ENCODE results near the gene PLCL2.
A peak's percentile ranks its signal among the peaks of the same experiment; 100 is the strongest.
"Not testable (repeated sequence)": the region's sequence is repeated elsewhere in the genome, so short reads cannot be mapped to it uniquely, and the experiment has no call there.

The PLCL2 gene

DNA sequence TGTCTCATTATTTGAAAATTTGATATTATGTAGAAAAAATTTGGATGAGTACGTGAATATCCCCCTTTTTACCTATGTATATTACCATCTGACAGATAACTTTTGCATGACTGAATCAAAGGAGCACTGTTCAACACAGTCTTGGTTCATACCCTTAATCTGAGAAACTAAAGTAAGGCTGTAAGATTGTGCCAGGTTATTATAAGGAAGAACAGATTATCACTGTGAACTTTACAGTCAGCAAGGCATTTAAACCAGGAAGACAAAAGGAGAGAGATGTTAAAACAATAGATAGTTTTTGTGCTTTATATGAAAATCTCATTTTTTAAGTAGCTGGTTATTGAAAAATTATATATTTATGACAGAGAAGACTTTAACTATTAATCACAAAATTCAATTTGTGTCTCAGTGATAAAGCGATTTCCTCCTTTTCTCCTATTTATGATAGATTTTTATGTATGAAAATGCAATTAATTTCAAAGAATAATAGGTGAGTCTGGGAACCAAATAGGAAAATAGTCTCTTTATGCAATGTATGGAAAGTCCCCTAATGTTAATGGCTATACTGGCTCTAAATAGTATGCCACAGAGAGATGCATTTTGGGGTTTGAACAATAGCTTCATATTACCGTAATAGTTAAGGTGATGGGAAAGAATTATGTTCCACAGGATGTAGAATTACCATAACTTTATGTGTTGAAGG lies 33.4 kb downstream of the PLCL2 start:
- DNase-seq, result no peak

DNA sequence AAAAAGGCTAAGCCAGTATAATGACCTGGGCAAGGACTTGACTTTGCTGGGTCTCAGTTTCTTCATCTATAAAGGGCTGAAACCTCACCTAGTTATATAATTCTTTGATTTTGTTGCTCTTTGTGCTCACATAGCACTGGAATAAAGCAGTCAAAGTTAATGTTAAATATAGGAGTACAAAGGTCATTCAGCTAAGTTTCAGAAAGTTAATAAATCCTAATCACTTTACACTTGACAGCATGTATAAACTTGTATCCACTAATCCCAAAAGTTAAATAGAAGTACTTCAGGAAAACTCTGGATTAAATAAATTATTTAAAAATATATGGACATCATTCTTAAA lies 33.9 kb downstream of the PLCL2 start:
- no peak for DNase-seq

DNA sequence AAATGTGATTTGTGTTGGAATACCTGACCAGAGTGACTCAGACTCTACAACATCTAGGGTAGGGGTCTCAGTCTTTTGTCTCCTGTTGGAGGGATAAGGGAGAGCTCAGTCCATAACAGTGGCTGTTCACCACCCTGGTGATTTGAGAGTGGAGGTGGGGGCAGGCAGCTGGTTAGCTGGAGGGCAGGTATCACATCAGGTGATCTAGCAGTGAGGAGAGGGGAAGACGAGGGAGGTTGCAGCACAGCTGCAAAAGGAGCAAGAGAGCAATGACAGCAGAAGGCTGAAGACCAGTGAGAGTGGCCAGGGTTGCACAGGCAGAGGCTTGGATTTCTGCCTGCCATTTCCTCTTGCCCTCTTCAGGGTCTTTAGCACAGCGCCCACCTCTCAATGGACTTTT lies 38.4 kb downstream of the PLCL2 start:
- no peak for DNase-seq

DNA sequence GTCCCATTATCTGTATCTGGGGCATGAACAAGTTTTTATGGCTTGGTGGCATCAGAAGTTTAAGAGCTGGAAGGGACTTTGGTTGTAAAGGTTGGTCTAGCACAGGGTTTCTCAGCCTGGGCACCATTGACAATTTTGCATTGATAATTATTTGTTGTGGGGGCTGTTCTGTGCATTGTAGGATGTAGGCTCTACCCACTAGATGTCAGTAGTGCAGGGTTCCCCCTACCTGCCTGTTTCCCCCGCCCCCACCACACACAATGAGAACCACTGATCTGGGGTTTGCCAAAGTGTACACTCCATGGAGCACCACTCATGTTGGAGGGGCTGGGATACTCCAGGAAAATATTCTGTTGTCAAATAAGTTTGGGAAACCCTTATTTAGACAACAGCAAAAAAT lies 42.7 kb downstream of the PLCL2 start:
- no peak for DNase-seq

DNA sequence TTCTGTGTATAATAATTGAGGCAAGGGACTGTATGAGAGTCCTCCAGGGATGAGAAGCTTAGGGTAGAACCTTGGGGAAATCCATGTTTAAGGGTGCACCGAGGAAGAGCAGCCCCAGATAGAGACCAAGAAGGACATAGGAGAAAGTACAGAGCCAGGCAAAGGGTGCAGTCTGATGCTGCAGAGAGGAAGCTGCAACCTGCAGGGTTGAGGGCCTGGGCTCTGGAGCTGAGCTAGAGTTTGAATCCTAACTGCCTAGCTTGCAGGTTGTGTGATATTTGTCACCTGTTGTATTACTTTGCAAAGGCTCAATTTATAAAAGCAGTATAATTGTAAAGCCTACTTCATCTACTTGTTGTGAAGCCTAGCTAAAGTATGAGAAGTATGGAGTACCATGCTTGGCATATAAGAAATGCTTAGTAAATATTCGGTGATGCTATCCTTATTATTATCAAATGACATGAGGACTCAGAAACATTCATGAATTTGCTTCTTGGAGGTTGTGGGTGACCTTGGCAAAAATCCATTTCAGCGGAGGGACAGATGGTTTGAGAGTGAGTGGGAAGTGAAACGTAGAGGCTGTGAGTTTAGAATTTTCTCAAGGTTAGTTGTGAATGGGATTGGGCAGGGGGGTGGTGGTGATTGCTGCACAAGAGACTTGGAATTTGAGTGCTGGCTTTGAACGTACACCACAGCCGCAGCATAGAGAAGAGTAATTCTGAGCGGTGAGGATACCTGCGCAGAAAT lies 43.8 kb downstream of the PLCL2 start:
- DNase-seq, result no peak

DNA sequence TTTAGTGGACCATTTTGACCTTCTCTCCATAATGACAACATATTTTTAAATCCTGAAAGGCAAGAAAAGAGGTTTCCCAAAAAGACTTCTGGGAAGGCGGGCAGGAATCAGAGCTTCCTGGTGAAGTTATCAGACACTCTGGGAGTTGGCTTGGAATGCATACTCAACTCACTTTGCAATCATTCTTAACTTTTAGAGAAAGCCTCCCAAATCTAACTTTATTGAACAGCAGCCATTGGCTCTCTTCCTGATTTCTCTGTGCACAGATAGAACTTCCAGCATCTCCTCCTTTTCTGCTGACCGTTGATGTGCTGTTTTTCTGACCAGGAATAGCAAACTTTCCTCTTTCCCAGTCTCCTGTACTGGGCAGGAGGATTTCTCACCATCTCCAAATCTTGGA lies 44.6 kb downstream of the PLCL2 start:
- no peak for DNase-seq

DNA sequence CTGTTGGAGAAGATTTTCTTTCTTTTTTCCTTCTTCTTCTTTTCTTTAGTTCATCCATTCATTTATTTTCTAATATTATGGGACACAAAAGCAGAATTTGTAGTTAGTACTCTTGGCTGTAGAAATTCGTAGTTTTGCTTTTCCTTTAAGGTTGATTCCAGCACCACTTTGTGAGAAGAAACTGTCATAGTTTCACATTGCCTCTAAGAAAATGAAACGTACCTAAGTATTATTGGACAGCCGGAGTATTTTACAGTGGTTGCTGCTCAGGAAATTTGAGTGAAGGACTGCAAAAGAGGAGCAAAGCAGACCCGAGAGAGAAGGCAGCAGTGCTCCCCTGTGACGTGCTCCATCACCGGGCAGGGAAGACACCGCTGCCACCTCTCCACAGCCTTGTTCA lies 48.1 kb downstream of the PLCL2 start:
- no peak for DNase-seq

DNA sequence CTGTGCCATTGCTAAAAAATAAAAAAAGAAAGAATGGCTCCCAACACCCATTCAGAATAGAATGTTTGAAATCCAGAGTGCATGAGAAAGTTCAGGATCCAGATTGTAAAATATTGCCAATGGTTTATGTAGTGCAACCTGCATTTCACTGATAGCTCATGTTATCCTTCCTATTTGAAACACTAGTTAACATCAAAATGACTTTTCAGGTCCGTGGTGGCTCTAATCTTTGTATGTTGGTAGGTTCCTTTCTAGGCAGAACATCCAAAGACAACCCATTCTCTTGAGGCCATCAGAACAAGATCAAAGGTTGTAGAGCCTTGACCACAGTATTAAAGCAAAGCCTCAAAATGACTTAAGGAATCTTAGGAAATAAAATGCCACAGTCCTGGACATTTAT lies 51.0 kb downstream of the PLCL2 start:
- no peak for DNase-seq

DNA sequence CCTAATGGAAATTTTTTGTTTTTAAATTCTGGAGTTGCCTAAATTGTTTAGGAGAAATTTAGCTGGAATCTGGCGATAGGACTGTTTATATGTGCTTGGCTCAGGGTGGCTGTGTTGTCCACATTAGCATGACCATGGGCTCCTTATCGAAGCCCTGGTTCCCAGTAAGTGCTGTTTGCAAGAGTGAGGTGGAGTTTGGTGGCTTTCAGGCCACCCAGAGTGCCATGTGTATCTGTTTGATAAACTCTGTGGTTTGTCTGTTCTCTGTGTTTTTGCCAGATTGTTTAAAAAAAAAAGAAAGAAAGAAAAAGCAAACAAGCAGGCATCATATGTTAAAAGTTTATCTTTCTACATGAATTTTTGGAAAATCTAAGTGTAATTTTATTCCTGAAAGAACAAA lies 51.5 kb downstream of the PLCL2 start:
- DNase-seq, result peak; percentile 21

DNA sequence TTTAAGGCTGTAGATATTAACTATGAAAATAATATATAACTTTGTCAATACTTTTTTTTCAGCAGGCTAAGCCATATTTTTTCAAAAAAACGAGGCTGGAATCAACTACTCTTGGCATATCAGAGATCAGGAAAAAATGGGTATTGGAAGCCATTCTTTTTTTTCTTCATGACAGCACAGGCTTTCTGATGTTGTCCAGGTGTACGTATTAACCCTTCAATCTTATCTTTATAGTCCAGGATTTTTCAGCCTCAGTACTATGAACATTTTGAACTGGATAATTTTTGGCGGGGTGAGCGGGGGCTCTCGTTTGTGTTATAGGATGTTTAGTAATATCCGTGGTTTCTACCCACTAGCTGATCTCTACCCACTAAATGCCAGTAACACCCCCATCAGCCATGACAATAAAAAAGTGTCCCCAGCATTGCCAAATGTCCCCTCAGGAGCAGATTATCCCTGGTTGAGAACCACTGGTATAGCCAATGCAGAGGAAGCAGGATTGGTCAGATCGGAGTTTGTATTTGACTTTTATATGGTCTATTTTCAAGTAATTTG lies 52.0 kb downstream of the PLCL2 start:
- DNase-seq, result no peak

DNA sequence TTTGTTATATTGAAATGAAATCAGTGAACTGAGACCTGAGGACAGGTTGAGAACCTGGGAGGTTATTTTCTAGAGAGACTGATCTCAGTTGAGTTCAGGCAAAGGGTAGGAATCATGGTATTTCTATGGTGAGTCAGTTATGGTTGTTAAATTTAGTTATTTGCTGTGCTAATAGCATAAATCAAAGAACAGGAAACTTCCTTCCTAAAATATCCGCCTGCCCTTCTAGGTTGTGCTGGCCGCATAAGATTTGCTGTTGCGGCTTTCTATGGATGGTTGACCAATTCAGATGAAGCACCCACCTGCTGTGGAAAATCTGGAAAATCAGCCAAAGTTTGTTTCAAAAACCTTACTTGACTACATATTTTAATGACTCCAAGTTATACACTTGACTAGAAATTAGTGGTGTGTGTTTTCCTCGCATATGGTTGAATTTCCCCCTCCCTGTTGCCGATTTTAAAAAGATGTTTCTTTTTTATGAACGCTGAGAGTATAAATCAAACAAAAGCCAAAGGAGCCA lies 52.6 kb downstream of the PLCL2 start:
- DNase-seq, result no peak

DNA sequence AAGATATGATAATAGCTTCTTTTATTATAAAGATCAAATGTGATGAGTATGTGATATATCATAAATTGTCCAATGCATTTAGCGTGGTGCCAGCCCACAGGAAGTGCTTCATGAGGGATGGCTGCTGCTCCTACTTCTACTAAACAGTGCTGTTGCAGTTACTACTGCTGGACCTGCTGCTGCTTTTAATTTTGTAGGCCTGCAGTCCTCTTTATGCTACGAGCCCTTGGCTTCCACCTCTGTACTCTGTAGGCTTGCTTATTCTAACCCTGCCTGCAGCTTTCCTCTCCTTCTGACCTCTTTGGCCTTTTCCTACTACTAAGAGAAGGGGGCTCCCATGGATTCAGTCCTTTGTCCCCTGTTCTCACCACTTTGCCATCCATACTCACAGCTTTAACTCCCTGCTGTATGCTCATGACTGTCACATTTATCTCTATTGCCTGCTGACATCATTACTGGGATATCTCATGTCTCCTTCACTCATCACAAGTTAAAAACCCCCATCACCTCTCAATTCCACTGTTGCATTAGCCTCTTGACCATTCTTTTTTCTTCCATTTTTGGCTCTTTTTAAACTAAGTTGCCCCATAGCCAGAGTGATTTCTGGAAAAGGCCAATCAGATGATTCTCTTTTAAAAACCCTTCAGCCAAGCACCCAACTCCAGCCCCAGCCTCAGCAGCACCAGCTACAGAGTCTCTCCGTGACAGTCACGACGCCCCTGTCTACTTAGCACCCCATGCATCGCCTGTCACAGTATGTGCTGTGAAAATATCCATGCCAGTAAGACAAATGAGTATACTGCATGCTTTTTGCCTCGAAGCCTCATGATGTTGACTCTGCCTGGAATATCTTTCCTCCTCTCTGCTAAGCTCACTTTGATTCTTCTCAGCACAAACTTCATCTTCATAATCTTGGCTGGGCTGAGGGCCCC lies 56.3 kb downstream of the PLCL2 start:
- DNase-seq, result no peak

DNA sequence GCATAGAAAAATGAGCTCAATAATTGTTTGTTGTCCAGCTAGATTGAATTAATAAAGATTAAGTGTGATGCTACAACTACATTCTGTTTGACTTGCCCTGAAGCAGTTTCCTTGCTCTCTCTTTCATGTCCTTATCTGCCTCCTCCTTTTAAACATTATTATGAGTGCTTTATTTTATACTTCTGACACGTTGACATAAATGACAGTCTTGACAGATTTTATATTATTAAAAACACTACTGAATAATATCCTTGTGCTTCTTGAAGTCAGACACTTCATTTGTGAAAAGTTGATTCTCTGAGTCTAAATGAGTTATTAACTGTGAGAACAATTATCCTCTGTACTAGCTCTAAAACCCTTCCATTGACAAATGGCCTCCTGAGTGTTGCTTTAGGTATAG lies 58.2 kb downstream of the PLCL2 start:
- no peak for DNase-seq

DNA sequence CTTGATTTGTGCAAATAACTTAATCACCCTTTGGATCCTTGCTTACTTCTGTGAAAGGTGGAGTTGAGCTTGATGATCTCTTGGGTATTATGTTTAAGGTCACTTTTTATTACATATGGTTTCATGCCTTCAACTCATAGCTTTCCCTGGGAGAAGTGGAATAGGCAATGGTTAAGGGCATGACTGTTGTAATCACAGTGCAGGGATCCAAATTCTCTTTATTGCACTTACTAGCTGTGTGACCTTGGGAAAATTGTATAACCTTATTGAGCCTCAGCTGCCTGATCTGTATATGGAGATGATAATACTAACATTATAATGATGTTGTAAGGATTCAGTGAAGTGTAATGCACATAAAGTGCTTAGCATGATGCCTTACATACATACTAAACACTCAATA lies 59.1 kb downstream of the PLCL2 start:
- DNase-seq, result no peak

DNA sequence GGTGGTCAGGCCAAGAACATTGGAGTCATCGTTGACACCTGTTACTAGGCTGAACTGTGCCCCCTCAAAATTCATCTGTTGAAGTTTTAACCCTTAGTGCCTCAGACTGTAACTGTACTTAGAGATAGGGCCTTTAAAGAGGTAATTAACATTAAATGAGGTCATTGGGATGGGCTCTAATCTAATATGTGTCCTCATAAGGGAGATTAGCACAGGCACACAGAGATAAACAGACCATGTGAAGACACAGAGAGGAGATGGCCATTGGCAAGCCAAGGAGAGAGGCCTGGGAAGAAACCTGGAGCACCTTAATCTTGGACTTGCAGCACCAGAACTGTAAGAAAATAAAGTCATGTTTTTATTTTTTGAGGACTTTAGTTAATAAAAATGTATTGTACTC lies 59.6 kb downstream of the PLCL2 start:
- no peak for DNase-seq

DNA sequence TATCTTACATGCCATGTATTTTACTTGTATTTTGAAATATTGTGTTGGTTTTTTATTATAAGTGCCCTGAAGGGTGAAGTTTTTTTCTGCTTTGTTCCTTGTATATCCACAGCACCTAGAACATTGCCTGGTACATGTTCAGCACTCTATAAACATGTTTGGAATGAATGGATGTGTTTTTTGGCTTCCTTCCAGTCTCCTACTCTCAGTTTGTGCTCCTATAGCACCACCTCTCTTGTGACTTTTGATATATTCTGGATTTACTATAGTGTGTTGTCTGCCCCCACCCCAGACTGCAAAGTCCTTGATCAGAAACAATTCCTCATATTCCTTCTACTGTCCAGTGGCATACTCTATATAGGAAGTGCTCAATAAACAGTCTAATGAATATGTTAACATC lies 60.6 kb downstream of the PLCL2 start:
- DNase-seq, result no peak

DNA sequence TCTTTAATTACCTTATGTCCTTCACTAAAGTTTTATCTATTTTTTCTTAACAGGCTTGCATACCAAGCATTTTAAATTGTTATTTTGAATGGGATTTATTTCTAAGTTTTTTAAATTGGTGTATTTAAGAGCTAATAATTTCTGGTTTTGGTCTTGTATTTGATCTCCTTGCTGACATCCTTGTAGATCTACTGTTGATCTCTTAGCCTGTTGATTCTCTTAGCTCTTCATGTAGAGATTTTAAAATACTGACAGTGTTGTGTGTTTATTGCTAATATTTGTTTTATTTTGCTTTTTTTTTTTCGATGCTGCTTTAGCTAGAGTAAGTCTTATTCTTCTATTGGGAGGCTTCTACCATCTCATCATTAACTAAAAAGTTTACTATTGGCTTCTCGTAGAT lies 65.5 kb downstream of the PLCL2 start:
- DNase-seq, result no peak

DNA sequence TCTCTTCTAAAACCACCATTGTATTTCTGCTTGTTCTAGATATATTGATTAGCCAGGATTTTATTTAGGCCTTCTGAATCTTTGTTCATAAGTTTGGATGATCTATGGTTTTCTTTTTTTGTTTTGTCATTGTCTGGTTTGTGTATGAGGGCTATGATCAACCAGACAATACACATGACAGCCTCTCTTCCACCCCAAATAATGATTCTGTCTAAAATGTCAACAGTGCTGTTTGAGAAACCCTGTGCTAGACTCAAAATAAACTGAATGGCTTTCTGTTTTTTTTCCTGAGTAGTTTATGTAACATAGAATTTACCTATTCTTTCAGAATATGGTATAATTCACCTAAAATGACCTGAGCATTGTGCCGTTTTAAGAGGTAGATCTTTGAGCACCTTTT lies 66.1 kb downstream of the PLCL2 start:
- no peak for DNase-seq

DNA sequence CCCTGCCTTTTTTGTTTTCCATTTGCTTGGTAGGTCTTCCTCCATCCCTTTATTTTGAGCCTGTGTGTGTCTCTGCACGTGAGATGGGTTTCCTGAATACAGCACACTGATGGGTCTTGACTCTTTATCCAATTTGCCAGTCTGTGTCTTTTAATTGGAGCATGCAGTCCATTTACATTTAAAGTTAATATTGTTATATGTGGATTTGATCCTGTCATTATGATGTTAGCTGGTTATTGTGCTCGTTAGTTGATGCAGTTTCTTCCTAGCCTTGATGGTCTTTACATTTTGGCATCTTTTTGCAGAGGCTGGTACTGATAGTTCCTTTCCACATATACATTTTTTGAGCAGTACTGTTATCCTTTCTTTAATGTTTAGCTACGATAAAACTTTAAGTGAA lies 73.1 kb downstream of the PLCL2 start:
- not testable (repeated sequence) for DNase-seq

DNA sequence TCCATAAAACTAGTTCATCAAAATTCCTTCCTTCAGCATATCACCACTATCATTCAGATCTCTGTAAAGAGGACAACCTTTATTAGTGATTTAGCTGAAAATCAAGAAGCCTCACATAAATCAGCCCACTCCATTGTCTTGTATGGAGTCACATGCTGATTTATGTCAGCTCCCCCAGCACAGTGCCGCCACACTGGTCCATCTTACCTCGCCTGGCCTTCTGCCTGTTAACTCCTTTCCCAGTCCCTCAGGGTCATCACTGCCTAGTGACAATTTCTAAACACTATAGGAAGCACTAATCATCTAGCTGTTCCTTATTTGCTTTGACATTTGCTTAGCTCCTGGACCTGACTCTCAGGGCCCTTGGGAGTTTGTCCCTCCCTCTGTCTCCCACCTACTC lies 75.4 kb downstream of the PLCL2 start:
- DNase-seq, result no peak

DNA sequence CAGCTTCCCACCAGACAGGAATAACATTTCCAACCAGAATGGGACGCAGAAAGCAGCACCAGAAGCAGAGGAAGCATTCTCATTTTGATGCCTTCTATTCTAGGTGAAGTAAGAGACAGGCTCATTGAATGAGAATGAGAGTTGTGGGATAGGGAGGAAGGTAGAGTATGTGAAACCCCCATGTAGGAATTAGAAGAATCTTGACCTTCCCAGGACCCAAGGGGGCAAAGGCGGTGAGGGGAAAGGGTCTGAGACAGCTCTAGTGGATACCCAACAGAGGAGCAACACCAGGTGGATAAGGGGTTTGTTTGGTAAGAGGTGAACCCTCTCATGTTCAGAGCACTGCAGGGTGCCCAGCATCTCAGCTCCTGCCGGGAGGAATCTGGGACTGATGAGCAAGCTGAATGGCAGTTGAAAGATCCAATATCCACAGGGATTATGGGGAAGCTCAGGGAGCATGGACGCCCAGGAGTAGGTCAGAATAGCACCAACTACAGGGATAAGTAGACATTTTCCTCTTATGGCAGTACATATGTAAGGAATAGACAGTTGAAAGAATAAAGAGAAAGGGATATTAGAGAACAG lies 77.0 kb downstream of the PLCL2 start:
- DNase-seq, result no peak

DNA sequence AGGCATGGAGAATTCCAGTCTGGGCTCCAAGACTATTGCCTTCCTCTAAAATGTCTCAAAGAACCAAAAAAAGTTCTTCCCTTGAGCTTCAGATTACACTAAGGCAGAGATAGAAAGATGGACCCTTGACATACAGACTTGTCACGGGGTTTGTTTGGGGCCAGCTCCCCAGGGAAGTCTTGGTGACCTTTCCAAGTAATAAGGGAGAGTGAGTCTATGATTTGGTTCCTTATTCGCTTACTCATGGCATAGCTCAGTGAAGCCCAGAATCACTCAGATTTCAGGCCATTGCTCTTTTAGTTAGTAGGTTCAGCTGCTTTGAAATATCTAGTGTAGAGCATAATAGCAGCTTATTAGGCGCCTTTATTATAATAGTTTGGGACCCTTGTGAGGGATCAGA lies 90.3 kb downstream of the PLCL2 start:
- DNase-seq, result no peak

Data from CD4-positive, alpha-beta T cell treated with Interleukin-12 subunit alpha and Interleukin-12 subunit beta, for 1 hour (primary cell).